GM21528 (cell line): ENCODE results near the gene TBL1XR1.
"Not testable (repeated sequence)": the region's sequence is repeated elsewhere in the genome, so short reads cannot be mapped to it uniquely, and the experiment has no call there.

Experiments
- ATAC-seq: cut with Tn5 transposase; IDR thresholded peaks from one replicate; pipeline ENCODE4 v1.9.1; 2021; ENCODE audit warnings: mild to moderate bottlenecking, moderate library complexity; ENCODE audit not compliant: unreplicated experiment, low FRiP score

Gene TBL1XR1

DNA sequence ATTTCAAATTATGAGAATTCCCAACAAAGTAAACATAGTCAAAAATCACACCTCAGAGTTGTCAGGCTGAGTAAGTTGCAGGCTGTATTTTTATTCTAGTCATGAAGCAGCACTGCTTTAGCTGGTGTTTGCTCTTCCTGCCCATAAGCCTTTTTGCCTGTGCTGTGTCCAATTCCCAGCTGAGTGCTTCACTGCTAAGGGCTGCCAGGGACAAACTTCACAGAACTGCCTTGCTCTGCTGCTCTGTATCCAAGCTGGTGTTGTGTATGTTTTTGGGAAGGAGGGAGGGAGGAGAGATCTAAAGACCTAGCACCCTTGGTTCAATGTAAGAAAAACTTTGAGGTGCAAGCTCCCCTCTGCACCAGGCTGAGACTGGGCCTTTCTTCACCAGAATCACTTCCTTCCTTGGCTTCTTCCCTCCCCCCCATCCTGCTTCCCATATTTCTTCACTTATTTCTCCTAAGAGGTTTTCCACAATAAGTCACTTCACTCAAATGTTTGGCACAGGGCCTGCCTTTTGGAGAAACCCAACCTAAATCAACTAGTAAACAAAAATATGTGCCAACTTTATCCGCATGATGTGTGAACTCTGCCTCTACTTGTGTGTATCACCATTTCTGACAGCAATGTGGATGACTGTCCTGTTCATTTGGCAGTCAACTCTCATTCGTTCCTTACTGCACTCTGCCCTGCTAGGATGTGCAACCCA is 156.1 kb downstream of the TBL1XR1 start:
- ATAC-seq = no peak

DNA sequence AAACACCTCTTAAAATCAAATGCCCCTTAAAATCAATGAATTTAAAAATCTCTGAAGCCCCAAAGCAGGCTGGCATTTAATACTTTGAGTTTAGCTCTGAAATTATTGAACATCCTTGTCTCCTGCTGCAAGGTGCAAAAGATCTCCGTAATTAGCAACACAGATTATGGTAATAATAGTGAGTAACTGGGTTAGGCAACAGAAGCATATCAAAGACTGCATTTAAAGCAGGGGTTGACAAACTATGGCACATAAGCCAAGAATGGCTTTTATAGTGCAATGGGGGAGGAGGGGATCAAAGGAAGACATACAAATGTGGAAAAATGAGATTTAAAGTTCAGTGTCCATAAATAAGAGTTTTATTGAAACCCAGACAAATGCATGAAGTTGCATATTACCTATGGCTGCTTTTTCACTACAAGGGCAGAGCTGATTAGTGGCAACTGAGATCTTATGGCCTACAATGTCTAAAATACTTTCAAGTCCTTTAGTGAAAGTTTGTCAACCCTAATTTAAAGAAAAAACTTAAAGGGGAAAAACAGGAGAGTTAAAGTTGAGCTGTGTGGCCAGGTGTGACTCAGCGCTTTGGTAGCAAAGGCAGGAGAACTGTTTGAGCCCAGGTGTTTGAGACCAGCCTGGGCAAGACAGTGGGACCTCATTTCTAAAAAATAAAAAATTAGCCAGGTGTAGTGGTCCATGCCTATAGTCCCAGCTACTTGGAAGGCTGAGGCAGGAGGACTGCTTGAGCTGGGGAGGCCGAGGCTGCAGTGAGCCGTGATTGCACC is 157.6 kb downstream of the TBL1XR1 start:
- no peak for ATAC-seq

DNA sequence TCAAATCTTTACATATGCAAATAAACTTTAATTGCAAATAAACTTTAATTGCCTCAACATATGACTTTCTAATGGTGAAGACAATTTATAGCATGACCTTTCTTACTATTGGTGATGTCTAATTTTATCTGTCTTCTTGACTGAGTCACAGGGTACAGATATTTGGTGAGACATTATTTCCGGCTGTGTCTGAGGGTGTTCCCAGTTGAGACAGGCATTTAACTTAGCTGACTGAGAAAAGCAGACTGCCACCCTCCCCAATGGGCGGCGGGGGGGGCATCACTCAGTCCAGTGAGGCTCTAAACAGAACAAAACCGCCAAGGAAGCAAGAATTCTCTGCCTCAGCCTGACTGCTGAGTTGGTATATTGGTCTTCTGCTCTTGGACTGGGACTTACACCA is 160.0 kb downstream of the TBL1XR1 start:
- no peak for ATAC-seq

DNA sequence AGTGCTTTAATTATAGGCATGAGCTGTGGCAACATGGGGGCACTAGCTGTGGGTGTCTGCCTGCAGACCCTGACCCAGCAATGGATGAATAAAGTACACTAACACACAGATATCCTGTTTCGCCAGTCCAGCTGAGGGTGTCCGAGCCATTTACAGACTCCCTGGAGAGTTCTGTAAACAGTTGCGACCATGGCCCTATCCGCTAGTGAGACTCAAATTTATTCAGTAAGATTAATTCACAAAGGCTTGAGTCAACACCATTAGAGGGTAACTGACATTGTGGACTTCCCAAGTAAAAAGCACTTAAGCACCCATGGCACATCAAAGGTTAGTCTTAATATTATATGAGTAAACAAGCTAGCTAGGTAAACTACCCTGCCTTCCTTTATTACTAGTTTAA is 161.6 kb downstream of the TBL1XR1 start:
- ATAC-seq = no peak

DNA sequence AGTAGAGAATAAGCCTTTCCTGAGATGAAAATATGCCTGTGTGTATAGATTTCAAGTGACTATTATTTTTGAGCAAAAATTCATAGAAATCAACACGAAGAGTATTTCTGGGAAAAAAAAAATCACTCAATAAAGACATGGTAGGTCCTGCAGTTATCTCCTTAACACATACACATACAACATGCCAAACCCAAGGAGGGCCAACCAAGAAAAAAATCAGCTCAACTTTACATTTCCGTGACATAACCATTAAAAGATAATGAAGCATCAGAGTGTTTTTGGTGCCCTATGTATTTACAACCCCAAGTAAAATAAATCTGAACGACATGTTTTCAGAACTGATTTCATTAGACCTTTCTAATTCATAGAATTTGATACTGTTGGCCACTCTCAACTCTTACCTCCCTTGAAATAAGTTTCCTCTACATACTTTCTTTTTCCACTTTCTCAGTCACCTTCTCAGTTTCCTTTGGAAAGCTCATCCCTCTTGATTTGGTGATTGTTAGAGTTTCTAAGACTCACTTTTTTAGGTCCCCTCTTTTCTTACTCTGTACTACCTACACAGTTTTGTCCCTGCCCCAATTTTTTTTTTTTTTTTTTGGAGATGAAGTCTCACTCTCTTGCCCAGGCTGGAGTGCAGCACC is 162.3 kb downstream of the TBL1XR1 start:
- ATAC-seq = no peak

DNA sequence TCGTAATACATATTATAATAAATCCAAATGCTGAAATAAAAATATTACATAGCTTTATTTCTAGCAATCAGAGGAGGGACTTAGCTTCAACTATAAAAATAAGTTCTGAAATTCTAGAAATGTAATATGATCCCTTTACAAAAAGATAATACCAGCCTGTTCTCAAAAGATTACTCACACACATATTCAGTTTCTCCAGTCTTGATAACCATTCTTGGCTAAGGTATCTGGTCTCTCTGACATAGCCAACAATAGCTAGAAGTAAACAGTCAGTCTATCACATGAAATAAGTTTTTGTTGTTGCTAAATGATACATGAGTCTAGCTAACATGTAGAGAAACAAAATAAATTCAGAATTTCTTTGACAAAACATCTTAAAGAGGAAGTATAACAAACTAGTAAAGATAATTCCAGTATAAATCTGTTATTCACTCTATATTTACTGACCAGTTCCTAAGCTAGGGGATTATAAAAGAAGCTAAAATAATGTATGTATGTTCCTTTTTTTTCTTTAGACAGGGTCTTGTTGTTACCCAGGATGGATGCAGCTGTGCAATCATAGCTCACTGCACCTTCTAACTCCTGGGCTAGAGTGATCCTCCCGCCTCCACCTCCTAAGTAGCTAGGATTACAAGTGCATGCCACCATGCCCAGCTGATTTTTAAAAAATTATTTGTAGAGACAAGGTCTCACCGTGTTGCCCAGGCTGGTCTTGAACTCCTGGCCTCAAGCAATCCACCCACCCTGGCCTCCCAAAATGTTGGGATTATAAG is 170.6 kb downstream of the TBL1XR1 start:
- no peak for ATAC-seq

DNA sequence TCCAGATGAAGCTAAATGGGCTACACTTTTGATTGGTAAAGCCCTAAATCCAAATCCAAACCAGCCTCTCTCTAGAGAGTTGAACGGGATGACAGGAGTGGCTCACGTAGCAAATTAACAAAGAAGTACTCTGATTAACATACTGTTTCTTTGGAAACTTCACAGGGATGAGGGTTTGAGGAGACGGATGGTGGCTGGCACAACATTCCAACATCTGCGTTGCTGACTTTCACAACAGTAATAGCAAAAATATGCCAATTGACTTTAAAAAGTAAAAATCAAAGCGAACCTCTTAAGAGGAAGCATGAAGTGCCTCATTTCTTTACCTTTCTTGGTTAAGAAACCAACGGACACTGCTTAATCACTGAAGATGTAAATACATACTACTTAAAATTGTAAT is 181.4 kb downstream of the TBL1XR1 start:
- ATAC-seq = no peak

DNA sequence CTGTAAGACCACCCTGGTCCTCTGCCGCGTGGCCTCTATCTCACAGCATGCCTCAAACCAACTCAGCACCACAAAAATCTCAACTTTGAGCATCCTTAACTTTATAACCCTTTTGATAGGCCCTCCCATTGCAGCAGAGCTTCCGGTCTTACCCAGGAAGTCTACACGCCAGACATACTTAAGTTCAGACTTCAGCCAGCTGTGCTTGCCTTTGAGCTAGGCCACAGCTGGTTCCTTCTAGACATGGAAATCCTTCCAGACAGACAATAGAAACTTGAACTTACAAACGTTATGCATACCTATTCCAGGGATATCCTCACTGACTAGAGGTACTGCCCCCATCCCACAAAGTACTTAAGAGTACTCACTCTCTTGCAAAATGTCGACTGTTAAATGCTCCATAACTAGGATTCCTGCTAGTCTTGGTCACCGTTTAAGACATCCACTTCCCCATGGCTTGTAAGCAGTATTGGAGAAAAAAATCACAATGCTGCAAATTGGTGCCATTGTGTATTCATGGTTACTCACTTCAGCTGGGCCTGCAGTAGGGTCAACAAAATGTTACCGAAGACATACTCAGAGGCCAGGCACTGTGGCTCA is 183.5 kb downstream of the TBL1XR1 start:
- no peak for ATAC-seq

DNA sequence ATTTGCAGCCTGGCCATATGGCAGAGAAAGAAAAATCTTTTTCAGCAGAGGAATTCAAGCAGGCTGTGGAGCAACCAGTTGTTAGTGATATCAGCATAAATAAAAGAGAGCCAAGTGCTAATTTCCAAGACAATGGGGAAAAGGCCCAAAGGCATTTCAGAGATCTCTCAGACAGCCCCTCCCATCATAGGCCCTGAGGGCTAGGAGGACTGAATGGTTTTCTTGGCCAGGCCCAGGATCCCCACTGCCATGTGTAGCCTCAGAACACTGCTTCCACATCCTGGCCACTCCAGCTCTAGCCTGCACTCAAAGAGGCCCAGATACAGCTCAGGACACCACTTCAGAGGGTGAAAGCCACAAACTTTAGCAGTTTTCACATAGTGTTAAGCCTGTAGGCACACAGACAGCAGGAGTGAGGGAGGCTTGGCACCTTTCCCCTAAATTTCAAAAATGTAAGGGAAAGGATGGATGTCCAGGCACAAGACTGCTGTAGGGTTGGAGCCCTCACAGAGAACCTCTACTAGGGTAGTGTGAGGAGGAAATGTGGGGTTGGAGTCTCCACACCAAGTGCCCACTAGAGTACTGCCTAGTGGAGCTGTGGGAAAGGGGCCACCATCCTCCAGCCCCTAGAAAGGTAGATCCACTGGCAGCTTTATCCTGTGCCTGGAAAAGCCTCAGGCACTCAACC is 191.4 kb downstream of the TBL1XR1 start:
- ATAC-seq = no peak

DNA sequence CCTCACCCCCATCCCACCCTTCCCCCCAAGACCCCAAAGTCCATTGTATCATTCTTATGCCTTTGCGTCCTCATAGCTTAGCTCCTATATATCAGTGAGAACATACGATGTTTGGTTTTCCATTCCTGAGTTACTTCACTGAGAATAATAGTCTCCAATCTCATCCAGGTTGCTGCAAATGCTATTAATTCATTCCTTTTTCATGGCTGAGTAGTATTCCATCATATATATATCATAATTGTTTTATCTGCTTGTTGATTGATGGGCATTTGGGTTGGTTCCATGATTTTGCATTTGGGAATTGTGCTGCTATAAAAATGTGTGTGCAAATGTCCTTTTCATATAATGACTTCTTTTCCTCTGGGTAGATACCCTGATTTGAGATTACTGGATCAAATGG is 197.1 kb downstream of the TBL1XR1 start:
- ATAC-seq = not testable (repeated sequence)

DNA sequence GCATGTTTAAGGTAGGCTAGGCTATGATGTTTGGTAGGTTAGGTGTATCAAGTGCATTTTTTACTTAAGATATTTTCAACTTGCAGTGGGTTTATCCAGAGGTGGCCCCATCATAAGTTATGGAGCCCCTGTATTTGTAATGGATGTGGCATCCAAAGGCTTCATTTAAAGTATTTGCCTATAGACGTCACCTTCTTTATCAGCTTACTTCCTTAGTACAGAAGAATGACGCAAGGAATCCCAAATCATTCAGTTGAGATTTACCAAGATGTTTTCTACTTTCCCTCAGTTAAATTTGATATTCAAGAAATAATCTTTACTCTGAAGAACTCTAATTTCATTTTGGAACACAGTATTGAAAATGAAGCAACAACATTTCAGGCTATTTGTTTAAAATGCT is 201.3 kb downstream of the TBL1XR1 start:
- ATAC-seq = no peak

DNA sequence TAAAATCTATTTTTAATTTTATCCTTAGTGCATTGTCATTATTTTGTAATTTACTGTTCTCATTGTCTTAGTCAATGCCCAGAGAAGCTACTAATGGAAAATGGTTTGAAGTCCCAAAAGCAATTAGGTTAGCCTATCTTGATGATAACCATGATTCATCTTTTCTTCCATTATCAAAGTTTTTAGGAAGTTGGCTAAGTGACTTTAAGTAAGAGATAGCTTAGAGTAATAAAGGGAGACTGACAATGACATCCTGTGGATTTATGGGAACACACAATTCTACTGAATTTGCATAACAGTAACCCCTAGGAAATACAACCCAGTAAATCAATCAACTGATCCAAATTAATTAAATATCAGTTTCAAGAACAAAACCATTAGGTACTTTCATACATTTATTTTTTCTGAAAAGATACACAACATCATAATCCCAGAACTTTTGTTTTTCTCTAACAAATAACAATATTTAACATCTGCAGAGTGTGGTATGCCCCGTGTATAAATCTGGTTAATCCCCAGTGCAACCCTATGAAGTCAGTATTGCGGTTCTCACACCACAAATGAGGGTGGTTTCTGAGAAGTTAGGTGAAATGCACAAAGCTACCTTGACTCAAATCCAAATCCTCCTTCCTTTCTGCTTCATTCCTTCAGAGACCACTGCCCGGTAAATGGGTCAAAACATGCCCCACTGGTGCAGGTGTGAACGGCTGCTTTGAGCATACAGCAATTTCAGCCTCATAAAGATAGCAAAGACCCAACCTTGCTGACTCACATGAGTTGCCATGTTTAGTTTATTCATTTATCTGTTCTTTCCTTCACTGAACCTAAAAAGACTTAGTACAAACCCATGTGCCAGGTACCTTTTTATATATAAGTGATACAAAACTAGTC is 202.1 kb downstream of the TBL1XR1 start:
- ATAC-seq = no peak

DNA sequence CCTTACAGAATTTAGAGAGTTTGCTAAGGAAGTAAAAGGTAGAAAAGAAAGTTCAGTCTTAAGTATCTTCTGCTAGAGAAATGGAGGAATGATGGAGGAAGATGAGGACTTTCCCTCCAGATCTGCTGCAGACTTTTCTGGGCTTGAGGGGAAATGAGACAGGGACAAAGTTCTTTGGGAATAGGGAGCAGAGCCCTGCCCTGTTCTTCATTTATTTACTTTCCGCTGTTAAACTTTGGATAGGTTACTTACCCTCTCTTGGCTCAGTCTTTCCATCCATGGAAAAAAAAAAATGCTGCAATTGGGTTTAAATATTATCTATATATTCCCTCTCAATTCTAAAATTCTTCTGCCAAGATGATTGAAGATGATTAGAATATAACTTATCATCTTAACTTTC is 202.9 kb downstream of the TBL1XR1 start:
- no peak for ATAC-seq

DNA sequence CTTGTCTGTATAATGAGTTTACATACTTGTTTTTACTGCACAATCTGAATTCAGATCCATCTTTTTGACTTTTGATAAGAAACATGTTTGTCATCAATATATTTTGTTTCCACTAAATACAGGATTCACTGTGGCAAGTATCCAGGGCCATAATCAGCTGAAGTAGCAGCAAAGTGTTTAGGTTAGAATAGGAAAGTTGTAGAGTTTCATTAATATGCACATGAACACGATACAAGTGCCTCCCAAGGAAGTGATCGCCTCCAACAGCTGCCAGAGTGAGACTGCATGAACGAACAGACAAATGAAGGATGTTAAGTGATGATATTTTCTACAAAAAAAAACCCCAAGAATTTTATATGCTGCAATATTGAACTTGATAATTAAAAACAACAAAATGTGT is 204.3 kb downstream of the TBL1XR1 start:
- ATAC-seq = no peak

DNA sequence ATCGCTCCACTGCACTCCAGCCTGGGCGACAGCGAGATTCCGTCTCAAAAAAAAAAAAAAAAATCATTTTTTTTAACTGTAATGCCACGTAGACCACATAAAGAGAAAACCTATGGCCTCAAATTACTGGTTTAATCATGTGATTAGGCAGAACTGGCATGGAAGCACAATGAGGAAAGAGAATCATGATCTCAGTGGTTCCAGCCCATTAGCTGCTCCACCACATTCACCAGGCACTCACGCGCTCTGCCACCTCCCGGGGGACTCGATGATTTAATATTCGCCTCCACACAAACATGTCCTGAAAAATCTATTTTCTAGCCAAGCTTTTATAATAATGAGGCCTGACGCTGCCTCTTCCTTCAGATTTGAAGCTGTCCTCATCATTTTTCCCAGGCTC is 204.7 kb downstream of the TBL1XR1 start:
- ATAC-seq = no peak

DNA sequence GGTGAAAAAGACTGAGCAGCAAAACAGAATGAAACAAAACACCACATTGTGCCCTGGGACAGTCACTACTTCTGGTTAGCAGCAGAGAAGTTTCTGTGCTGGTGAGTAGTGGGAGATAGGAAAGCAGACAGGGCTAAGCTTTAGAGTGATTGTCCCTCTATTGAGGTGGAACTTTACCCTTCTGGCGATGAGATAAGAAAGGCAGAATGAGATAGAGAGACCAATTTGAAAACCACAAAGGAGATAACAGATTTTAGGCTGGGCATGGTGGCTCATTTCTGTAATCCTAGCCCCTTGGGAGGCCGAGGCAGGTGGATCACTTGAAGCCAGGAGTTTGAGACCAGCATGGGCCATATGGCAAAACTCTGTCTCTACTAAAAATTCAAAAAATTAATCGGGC is 208.5 kb downstream of the TBL1XR1 start:
- ATAC-seq = no peak

DNA sequence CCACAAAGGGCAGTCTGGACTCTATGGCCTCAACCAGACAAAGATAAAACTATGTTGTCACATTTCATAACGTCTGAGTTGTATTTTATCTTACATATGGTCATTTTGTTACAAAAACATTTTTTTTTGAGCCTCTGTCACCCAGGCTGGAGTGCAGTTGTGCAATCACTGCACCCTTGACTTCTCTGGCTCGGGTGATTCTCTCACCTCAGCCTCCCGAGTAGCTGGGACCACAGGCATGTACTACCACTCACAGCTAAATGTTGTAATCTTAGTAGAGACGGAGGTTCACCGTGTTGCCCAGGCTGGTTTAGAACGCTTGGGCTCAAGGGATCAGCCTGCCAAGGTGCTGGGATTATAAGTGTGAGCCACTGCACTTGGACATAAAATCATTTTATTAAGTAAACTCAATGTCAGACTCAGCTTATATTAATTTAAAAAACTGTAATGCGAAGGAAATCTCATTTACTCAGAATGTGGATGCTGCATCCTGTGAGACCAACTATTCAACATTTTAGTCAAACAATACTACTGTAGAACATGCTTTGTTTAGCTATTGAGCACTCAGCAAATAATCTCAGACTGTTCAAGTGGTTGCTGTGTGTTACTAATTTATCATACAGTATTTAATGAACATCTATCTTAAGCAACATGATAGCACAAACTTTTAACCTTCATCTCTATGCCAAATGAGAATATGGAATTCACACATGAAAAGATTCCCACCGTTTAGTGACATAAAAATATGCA is 209.2 kb downstream of the TBL1XR1 start:
- no peak for ATAC-seq

DNA sequence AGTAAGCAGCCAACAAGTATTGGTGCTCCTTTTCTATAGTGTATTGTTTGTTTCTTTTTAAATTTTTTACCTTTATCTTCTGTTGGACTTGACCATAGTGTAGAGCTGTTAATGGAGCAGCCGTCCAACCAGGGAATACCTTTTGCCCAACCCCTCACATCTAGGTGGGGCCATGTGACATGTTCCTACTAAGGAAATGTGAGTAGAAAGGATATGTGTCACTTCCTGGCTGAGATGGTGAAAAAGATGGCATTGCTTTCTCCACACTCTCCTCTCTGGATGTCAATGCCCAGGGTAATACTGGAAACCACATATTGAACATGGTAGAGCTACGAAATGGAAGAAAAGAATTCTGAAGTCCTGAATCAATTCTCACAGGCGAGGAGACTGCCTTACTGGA is 218.8 kb downstream of the TBL1XR1 start:
- no peak for ATAC-seq
